Neural progenitor cell (in vitro differentiated cells): ENCODE data around the gene SC5D. TPM values are rescaled to one million over a fixed set of nuclear protein-coding genes. Genes with fewer than 3 reads are reported as not detected.

Experiments
- DNase-seq: peaks from one replicate; pipeline ENCODE4 v3.0.0-alpha.2; 2016; ENCODE audit warnings: low spot score
- H2AFZ ChIP-seq: fragments of 200-600 bp; sonication (generic); replicated peaks from 2 replicates; pipeline ENCODE4 v1.6.1; 2016; ENCODE audit warnings: antibody characterized with exemption
- H3F3A ChIP-seq: fragments of 200-600 bp; sonication (generic); 2 replicates; pipeline ENCODE4 v1.6.1; 2016; ENCODE audit warnings: antibody characterized with exemption, low read depth
- H3K27ac ChIP-seq: fragments of 200-600 bp; sonication (generic); 2 replicates; pipeline ENCODE4 v1.5.1; 2016; ENCODE audit warnings: mild to moderate bottlenecking
- H3K27me3 ChIP-seq: fragments of 200-600 bp; sonication (generic); 2 replicates; pipeline ENCODE4 v1.6.1; 2016; ENCODE audit warnings: mild to moderate bottlenecking, moderate library complexity
- H3K36me3 ChIP-seq: fragments of 200-600 bp; sonication (generic); 2 replicates; pipeline ENCODE4 v1.5.1; 2016
- H3K4me1 ChIP-seq: fragments of 200-600 bp; sonication (generic); 2 replicates; pipeline ENCODE4 v1.6.1; 2016; ENCODE audit warnings: mixed run types
- H3K4me2 ChIP-seq: fragments of 200-600 bp; sonication (generic); 2 replicates; pipeline ENCODE4 v1.6.1; 2016
- H3K4me3 ChIP-seq: fragments of 200-600 bp; sonication (generic); 2 replicates; pipeline ENCODE4 v1.5.1; 2016
- H3K79me2 ChIP-seq: fragments of 200-600 bp; sonication (generic); 2 replicates; pipeline ENCODE4 v1.6.1; 2016; ENCODE audit warnings: low read depth
- H3K9ac ChIP-seq: fragments of 200-600 bp; sonication (generic); 2 replicates; pipeline ENCODE4 v1.6.1; 2016
- H3K9me3 ChIP-seq: fragments of 200-600 bp; sonication (generic); 2 replicates; pipeline ENCODE4 v1.5.1; 2016; ENCODE audit warnings: low read depth
- H4K20me1 ChIP-seq: fragments of 200-600 bp; sonication (generic); 2 replicates; pipeline ENCODE4 v1.6.1; 2016; ENCODE audit warnings: low read depth
- H3K27ac Mint-ChIP-seq: 3 replicates; pipeline ENCODE4 v1.8.0; 2021; ENCODE audit warnings: mixed read lengths
- H3K27me3 Mint-ChIP-seq: 2 replicates; pipeline ENCODE4 v1.8.0; 2022; ENCODE audit warnings: low read depth, mild to moderate bottlenecking, inconsistent platforms, moderate library complexity, mixed read lengths; ENCODE audit not compliant: insufficient read depth
- H3K36me3 Mint-ChIP-seq: 3 replicates; pipeline ENCODE4 v1.8.0; 2021; ENCODE audit warnings: mixed read lengths
- H3K4me1 Mint-ChIP-seq: 3 replicates; pipeline ENCODE4 v1.8.0; 2021; ENCODE audit warnings: mixed read lengths
- H3K4me3 Mint-ChIP-seq: 3 replicates; pipeline ENCODE4 v1.8.0; 2021; ENCODE audit warnings: mild to moderate bottlenecking, moderate library complexity, mixed read lengths
- H3K9me3 Mint-ChIP-seq: 3 replicates; pipeline ENCODE4 v1.8.0; 2020; ENCODE audit warnings: mixed read lengths
- CTCF ChIP-seq: fragments of 200-600 bp; sonication (generic); IDR thresholded peaks from 2 replicates; pipeline ENCODE4 v1.5.1; 2017; ENCODE audit warnings: antibody characterized with exemption, mild to moderate bottlenecking
- EZH2 ChIP-seq: fragments of 200-600 bp; sonication (generic); IDR thresholded peaks from 2 replicates; pipeline ENCODE4 v1.6.1; 2017; ENCODE audit warnings: antibody characterized with exemption, mild to moderate bottlenecking, moderate library complexity
- EZH2phosphoT487 ChIP-seq: fragments of 200-600 bp; sonication (generic); IDR thresholded peaks from 2 replicates; pipeline ENCODE4 v1.6.1; 2017; ENCODE audit warnings: antibody characterized with exemption
- total RNA-seq: library from RNA; depleted of rRNA; stranded (reverse); fragments of >200 nt; gene quantifications from 2 replicates; pipeline ENCODE4 v1.2.3, GENCODE V29; 2015; ENCODE audit warnings: low replicate concordance

Gene SC5D
- total RNA-seq, 1 donor from 2014 or later = 80.7 TPM

- H3F3A ChIP-seq = no peaks in the 10 kb centered on the region
- no peak overlapping the region for H2AFZ ChIP-seq
- H3K27ac ChIP-seq = no peak overlapping the region
- no peaks in the 10 kb centered on the region for H4K20me1 ChIP-seq
- H3K27me3 Mint-ChIP-seq = peaks cover 4% of the 10 kb centered on the region
- H3K9me3 ChIP-seq = no peaks in the 10 kb centered on the region
- H3K4me2 ChIP-seq = no peak overlapping the region
- H3K4me1 ChIP-seq = peaks cover 5% of the 10 kb centered on the region
- no peaks in the 10 kb centered on the region for H3K36me3 Mint-ChIP-seq
- H3K4me3 Mint-ChIP-seq = no peak overlapping the region
- H3K9me3 Mint-ChIP-seq = no peaks in the 10 kb centered on the region
- no peaks in the 10 kb centered on the region for H3K36me3 ChIP-seq
- TF ChIP-seq EZH2 (no peak), CTCF (no peak), EZH2phosphoT487 (no peak)
- no peaks in the 10 kb centered on the region for H3K79me2 ChIP-seq
- no peaks in the 10 kb centered on the region for H3K27me3 ChIP-seq
- H3K9ac ChIP-seq = no peak overlapping the region
- H3K4me3 ChIP-seq = no peak overlapping the region
- H3K4me1 Mint-ChIP-seq = peaks cover 9% of the 10 kb centered on the region
- DNase-seq = no peak
- H3K27ac Mint-ChIP-seq = no peak overlapping the region
These were observed 54.5 kb downstream of the SC5D start for GRCh38 chr11:121347094-121347493.

- no peak overlapping the region for H3K4me3 Mint-ChIP-seq
- peak overlapping the region; percentile 55 for H3K27ac Mint-ChIP-seq
- no peaks in the 10 kb centered on the region for H3K79me2 ChIP-seq
- H3K4me1 Mint-ChIP-seq = peaks cover 12% of the 10 kb centered on the region
- H3K4me3 ChIP-seq = no peak overlapping the region
- TF ChIP-seq EZH2phosphoT487 = no peak
- no peak for TF ChIP-seq EZH2
- no peak for TF ChIP-seq CTCF
- no peaks in the 10 kb centered on the region for H3F3A ChIP-seq
- no peaks in the 10 kb centered on the region for H3K9me3 ChIP-seq
- H3K27ac ChIP-seq = no peak overlapping the region
- H3K9ac ChIP-seq = no peak overlapping the region
- DNase-seq = no peak
- H3K36me3 ChIP-seq = no peaks in the 10 kb centered on the region
- H3K9me3 Mint-ChIP-seq = no peaks in the 10 kb centered on the region
- no peak overlapping the region for H2AFZ ChIP-seq
- peaks cover 5% of the 10 kb centered on the region for H3K4me1 ChIP-seq
- no peaks in the 10 kb centered on the region for H3K27me3 ChIP-seq
- H3K36me3 Mint-ChIP-seq = no peaks in the 10 kb centered on the region
- H3K4me2 ChIP-seq = no peak overlapping the region
- peaks cover 4% of the 10 kb centered on the region for H3K27me3 Mint-ChIP-seq
- no peaks in the 10 kb centered on the region for H4K20me1 ChIP-seq
These were observed 55.2 kb downstream of the SC5D start for GRCh38 chr11:121347813-121348212.

- H3K4me2 ChIP-seq = no peak overlapping the region
- H3K4me1 ChIP-seq = peaks cover 5% of the 10 kb centered on the region
- H4K20me1 ChIP-seq = no peaks in the 10 kb centered on the region
- no peaks in the 10 kb centered on the region for H3K9me3 ChIP-seq
- peaks cover 16% of the 10 kb centered on the region for H3K4me1 Mint-ChIP-seq
- no peaks in the 10 kb centered on the region for H3K9me3 Mint-ChIP-seq
- no peak overlapping the region for H3K27ac Mint-ChIP-seq
- no peak overlapping the region for H3K4me3 ChIP-seq
- no peaks in the 10 kb centered on the region for H3F3A ChIP-seq
- no peaks in the 10 kb centered on the region for H3K79me2 ChIP-seq
- DNase-seq = no peak
- no peak overlapping the region for H2AFZ ChIP-seq
- peaks cover 4% of the 10 kb centered on the region for H3K27me3 Mint-ChIP-seq
- no peaks in the 10 kb centered on the region for H3K36me3 ChIP-seq
- no peak overlapping the region for H3K27ac ChIP-seq
- H3K4me3 Mint-ChIP-seq = no peak overlapping the region
- no peaks in the 10 kb centered on the region for H3K36me3 Mint-ChIP-seq
- H3K27me3 ChIP-seq = no peaks in the 10 kb centered on the region
- TF ChIP-seq CTCF = no peak
- no peak for TF ChIP-seq EZH2
- no peak for TF ChIP-seq EZH2phosphoT487
- H3K9ac ChIP-seq = no peak overlapping the region
These were observed 55.8 kb downstream of the SC5D start for GRCh38 chr11:121348220-121348875.
